H1 (cell line): ENCODE results near the gene RGS13. TPM values are rescaled to one million over a fixed set of nuclear protein-coding genes. Genes with fewer than 3 reads are reported as not detected.
A peak's percentile ranks its signal among the peaks of the same experiment; 100 is the strongest.

ENCODE experiments used
- CTCF ChIA-PET: fragments of 300-600 bp; sonication (Branson Sonifier 250); formaldehyde crosslinking; loops from one replicate; lab custom pipeline; 2021; ENCODE audit not compliant: partially characterized antibody; lab: Charles Lee
- POLR2A ChIA-PET: fragments of 300-600 bp; sonication (Branson Sonifier 250); formaldehyde crosslinking; loops from one replicate; lab custom pipeline; 2021; ENCODE audit warnings: inconsistent platforms; ENCODE audit not compliant: partially characterized antibody; lab: Charles Lee
- DNase-seq, 2 experiments: peaks; one replicate each; pipeline versions ENCODE4 v3.0.0 to v3.0.0-alpha.2; 2010 to 2022; ENCODE audit warnings: low spot score in 2 of 2, low read depth in 1 of 2, mixed read lengths in 1 of 2
- FAIRE-seq: peaks from 2 replicates; lab custom pipeline; 2011; peaks lifted over from hg19 to GRCh38; lab: Jason Lieb, UNC
- H2AFZ ChIP-seq: 2 replicates; pipeline ENCODE4 v1.8.1; 2012; ENCODE audit warnings: low read length, inconsistent platforms
- H2AK5ac ChIP-seq: 2 replicates; pipeline ENCODE4 v1.6.1; 2013; ENCODE audit warnings: low read depth, low read length
- H2BK120ac ChIP-seq: replicated peaks from 2 replicates; pipeline ENCODE3; 2013; ENCODE audit warnings: low read depth, low read length, inconsistent platforms
- H2BK12ac ChIP-seq: 2 replicates; pipeline ENCODE4 v1.6.1; 2013; ENCODE audit warnings: low read depth, low read length
- H2BK15ac ChIP-seq: 2 replicates; pipeline ENCODE4 v1.6.1; 2013; ENCODE audit warnings: low read length
- H2BK20ac ChIP-seq: 2 replicates; pipeline ENCODE4 v1.6.1; 2013; ENCODE audit warnings: low read length
- H2BK5ac ChIP-seq: 2 replicates; pipeline ENCODE4 v1.6.1; 2013; ENCODE audit warnings: low read depth, low read length
- H3K14ac ChIP-seq: 2 replicates; pipeline ENCODE4 v1.6.1; 2013; ENCODE audit warnings: inconsistent platforms; ENCODE audit not compliant: insufficient read length
- H3K18ac ChIP-seq: 2 replicates; pipeline ENCODE4 v1.6.1; 2013; ENCODE audit warnings: low read length; ENCODE audit errors: extremely low read depth
- H3K23ac ChIP-seq: 2 replicates; pipeline ENCODE4 v1.6.1; 2013; ENCODE audit warnings: inconsistent platforms; ENCODE audit not compliant: insufficient read length
- H3K23me2 ChIP-seq: 2 replicates; pipeline ENCODE4 v1.6.1; 2013; ENCODE audit warnings: low read depth, low read length
- H3K27ac ChIP-seq: 2 replicates; pipeline ENCODE4 v1.6.1; 2011; ENCODE audit warnings: low read depth, low read length, inconsistent platforms
- H3K27me3 ChIP-seq, 4 experiments: replicated peaks in 1 of 4; 1 replicate in 1 of 4; 2 replicates in 3 of 4; pipeline versions ENCODE4 v1.6.1 to v1.8.1; 2011 to 2013; ENCODE audit warnings: low read length in 3 of 4, mild to moderate bottlenecking in 3 of 4, inconsistent platforms in 2 of 4, mixed read lengths in 2 of 4, moderate library complexity in 1 of 4; ENCODE audit not compliant: control insufficient read depth in 3 of 4, insufficient read depth in 3 of 4; ENCODE audit errors: extremely low read depth in 1 of 4
- H3K36me3 ChIP-seq, 4 experiments: 2 replicates each; pipeline versions ENCODE4 v1.6.1 to v1.8.1; 2011 to 2013; ENCODE audit warnings: mild to moderate bottlenecking in 4 of 4, low read length in 3 of 4, moderate library complexity in 2 of 4, control low read depth in 1 of 4, inconsistent platforms in 1 of 4; ENCODE audit not compliant: insufficient read depth in 4 of 4, control insufficient read depth in 2 of 4
- H3K4ac ChIP-seq: replicated peaks from 2 replicates; pipeline ENCODE3; 2013; ENCODE audit warnings: low read length, low read depth, mixed read lengths, inconsistent platforms; ENCODE audit not compliant: insufficient read length
- H3K4me1 ChIP-seq, 4 experiments: replicated peaks in 1 of 4; 1 replicate in 1 of 4; 2 replicates in 3 of 4; pipeline versions ENCODE4 v1.6.1 to v1.8.1; 2011 to 2013; ENCODE audit warnings: low read length in 3 of 4, inconsistent platforms in 2 of 4, mixed read lengths in 1 of 4; ENCODE audit not compliant: insufficient read depth in 4 of 4, control insufficient read depth in 3 of 4
- H3K4me2 ChIP-seq, 2 experiments: 2 replicates each; pipeline versions ENCODE4 v1.6.1 to v1.8.1; 2011 to 2013; ENCODE audit warnings: low read depth in 2 of 2, low read length in 2 of 2, control low read depth in 1 of 2, inconsistent platforms in 1 of 2, mild to moderate bottlenecking in 1 of 2; ENCODE audit not compliant: insufficient read depth in 1 of 2
- H3K4me3 ChIP-seq, 4 experiments: fragments of 200-600, 300-600 bp in 1 of 4; sonication (generic), shearing (Covaris generic), sonication (Bioruptor Twin) in 1 of 4; 2 replicates each; pipeline versions ENCODE4 v1.5.1 to v1.8.1; 2011 to 2016; ENCODE audit warnings: low read length in 4 of 4, low read depth in 3 of 4, control low read depth in 2 of 4, inconsistent platforms in 2 of 4, mild to moderate bottlenecking in 2 of 4, mixed read lengths in 1 of 4, moderate library complexity in 1 of 4; ENCODE audit not compliant: insufficient read depth in 2 of 4; ENCODE audit errors: extremely low read depth in 1 of 4
- H3K56ac ChIP-seq: replicated peaks from 2 replicates; pipeline ENCODE3; 2013; ENCODE audit warnings: low read depth, mild to moderate bottlenecking, mixed read lengths, low read length, inconsistent platforms; ENCODE audit not compliant: insufficient read length
- H3K79me1 ChIP-seq: 2 replicates; pipeline ENCODE4 v1.6.1; 2013; ENCODE audit warnings: low read depth, low read length, control low read depth
- H3K79me2 ChIP-seq, 2 experiments: 2 replicates each; pipeline versions ENCODE4 v1.6.1 to v1.8.1; 2012 to 2013; ENCODE audit warnings: low read length in 2 of 2, mild to moderate bottlenecking in 2 of 2, inconsistent platforms in 1 of 2; ENCODE audit not compliant: insufficient read depth in 2 of 2, control insufficient read depth in 1 of 2
- H3K9ac ChIP-seq, 4 experiments: replicated peaks in 1 of 4; 1 replicate in 1 of 4; 2 replicates in 3 of 4; pipeline versions ENCODE4 v1.6.1 to v1.8.1; 2011 to 2013; ENCODE audit warnings: low read depth in 3 of 4, low read length in 3 of 4, control low read depth in 2 of 4, mild to moderate bottlenecking in 2 of 4, moderate library complexity in 2 of 4, inconsistent platforms in 1 of 4; ENCODE audit errors: extremely low read depth in 1 of 4
- H3K9me3 ChIP-seq, 2 experiments: 2 replicates each; pipeline versions ENCODE4 v1.6.1 to v1.8.1; 2012 to 2013; ENCODE audit warnings: mild to moderate bottlenecking in 2 of 2, moderate library complexity in 2 of 2, control low read depth in 1 of 2, inconsistent platforms in 1 of 2, low read depth in 1 of 2, low read length in 1 of 2, mixed read lengths in 1 of 2; ENCODE audit not compliant: insufficient read depth in 2 of 2
- H4K20me1 ChIP-seq, 2 experiments: replicated peaks in 1 of 2; 2 replicates each; pipeline versions ENCODE3 to v1.8.1; 2011 to 2013; ENCODE audit warnings: inconsistent platforms in 2 of 2, low read length in 2 of 2, mild to moderate bottlenecking in 1 of 2; ENCODE audit not compliant: insufficient read depth in 2 of 2, control insufficient read depth in 1 of 2
- H4K5ac ChIP-seq: 2 replicates; pipeline ENCODE4 v1.6.1; 2013; ENCODE audit warnings: low read length, low read depth, mixed read lengths, inconsistent platforms; ENCODE audit not compliant: insufficient read length
- H4K8ac ChIP-seq: 2 replicates; pipeline ENCODE4 v1.8.0; 2013; ENCODE audit warnings: mild to moderate bottlenecking, moderate library complexity, low read length, inconsistent platforms; ENCODE audit not compliant: insufficient read depth; ENCODE audit errors: extremely low read depth
- H4K91ac ChIP-seq: replicated peaks from 2 replicates; pipeline ENCODE3; 2013; ENCODE audit warnings: low read length, mixed read lengths, inconsistent platforms; ENCODE audit not compliant: insufficient read length
- CTCF ChIP-seq, 3 experiments: IDR thresholded peaks; 1 replicate in 2 of 3; 2 replicates in 1 of 3; pipeline versions ENCODE4 v1.5.1 to v1.6.1; 2011; ENCODE audit warnings: low read length in 3 of 3, mild to moderate bottlenecking in 3 of 3, inconsistent platforms in 2 of 3, low read depth in 1 of 3, moderate library complexity in 1 of 3; ENCODE audit not compliant: insufficient read depth in 1 of 3; ENCODE audit errors: control extremely low read depth in 1 of 3
- GTF2F1 ChIP-seq: IDR thresholded peaks from 2 replicates; pipeline ENCODE4 v1.6.1; 2012; ENCODE audit warnings: low read depth, low read length, improper control_type of control experiment, borderline replicate concordance
- KDM5A ChIP-seq: fragments of 200-600 bp; IDR thresholded peaks from 2 replicates; pipeline ENCODE4 v1.7.1; 2012; ENCODE audit warnings: mild to moderate bottlenecking, low read length, inconsistent platforms, mixed read lengths
- POU5F1 ChIP-seq: IDR thresholded peaks from 2 replicates; pipeline ENCODE4 v1.6.1; 2011; ENCODE audit warnings: low read depth, mild to moderate bottlenecking, low read length, moderate library complexity
- SIX5 ChIP-seq: IDR thresholded peaks from 2 replicates; pipeline ENCODE4 v1.6.1; 2011; ENCODE audit warnings: mild to moderate bottlenecking, low read depth, low read length
- USF2 ChIP-seq: IDR thresholded peaks from 2 replicates; pipeline ENCODE4 v1.6.1; 2011; ENCODE audit warnings: low read length, improper control_type of control experiment
- WGBS, 2 experiments: shearing (Covaris generic) in 1 of 2; methylation state at CpG; one replicate each; pipeline versions ENCODE4 v1.1.6 to v1.1.7; 2013 to 2015; ENCODE audit warnings: low lambda C conversion rate in 2 of 2, mixed read lengths in 2 of 2, inconsistent platforms in 1 of 2, low coverage in 1 of 2, missing lambda C conversion rate in 1 of 2; ENCODE audit not compliant: insufficient replicate concordance in 2 of 2, insufficient coverage in 1 of 2, insufficient read length in 1 of 2; ENCODE audit errors: extremely low coverage in 1 of 2, missing lambda C conversion rate in 1 of 2; 5-methylcytosine and 5-hydroxymethylcytosine counted together
- polyA plus RNA-seq, 7 experiments: library from polyadenylated mRNA; depleted of rRNA in 3 of 7; stranded (reverse) in 5 of 7; unstranded in 2 of 7; fragments of >200 nt in 5 of 7; fragments of 200-250 nt in 2 of 7; gene quantifications; 1 replicate in 5 of 7; 2 replicates in 1 of 7; 4 replicates in 1 of 7; pipeline versions ENCODE4 v1.2.1 to v1.2.3, GENCODE V29; 2011 to 2013; ENCODE audit warnings: missing spikeins in 2 of 7, mixed read lengths in 2 of 7
- total RNA-seq: library from RNA; stranded (reverse); fragmentation: NEBNext Ultra II Directional; extraction: Animal tissue kit (Norgen Biotek cat#: 25700); gene quantifications from 2 replicates; pipeline ENCODE4 v1.2.1, GENCODE V29; 2021

RGS13 gene
- total and polyA plus RNA-seq, 2 of the 8 experiments (the other 6 are each of a cell fraction or from before 2014, with no cell fraction given): not detected

- Histone ChIP-seq H2BK20ac (no peak overlapping the region), H4K8ac (no peak overlapping the region), H4K5ac (no peak overlapping the region), H2BK5ac (no peak overlapping the region), H3K27ac (no peak overlapping the region), H3K18ac (no peak overlapping the region), H2BK120ac (no peak overlapping the region), H3K9ac (no peak overlapping the region)
- TF ChIP-seq CTCF (IDR thresholded peaks at IDR 0.05; ENCODE audit: control extremely low read depth in 1 of 3, insufficient read depth in 1 of 3, low read depth in 1 of 3, low read length in 3 of 3) (no peak), GTF2F1 (no peak), USF2 (no peak), SIX5 (no peak), KDM5A (no peak), POU5F1 (no peak)
- TF ChIP-seq, all 59 proteins: peak for 0
- Histone ChIP-seq H2BK12ac (no peak overlapping the region), H2BK15ac (no peak overlapping the region), H3K23me2 (no peaks in the 10 kb centered on the region), H3K23ac (no peak overlapping the region), H3K9me3 (no peaks in the 10 kb centered on the region), H3K79me2 (no peaks in the 10 kb centered on the region), H3K36me3 (no peaks in the 10 kb centered on the region), H2AK5ac (no peak overlapping the region), H4K20me1 (no peaks in the 10 kb centered on the region), H3K4me3 (no peak overlapping the region), H3K4me1 (no peaks in the 10 kb centered on the region), H3K4me2 (no peak overlapping the region), H4K91ac (no peak overlapping the region), H3K14ac (no peak overlapping the region), H2AFZ (peak overlapping the region; percentile 72; the same call in 1 of the 2 replicates), H3K56ac (no peak overlapping the region), H3K4ac (no peak overlapping the region), H3K27me3 (no peaks in the 10 kb centered on the region), H3K79me1 (no peaks in the 10 kb centered on the region)
- DNase-seq (no peak), FAIRE-seq (no peak)
- ChIA-PET CTCF (interaction anchor here (0.6 to 1.5 kb wide), 3 partner anchors 85 to 442 kb away, joined by 3 read pairs; no protein-coding TSS in a partner anchor), POLR2A (interaction anchor here (0.6 kb wide), 1 partner anchor 271 kb away, joined by 3 read pairs; no protein-coding TSS in a partner anchor)
- 90% methylated on average over 7 of the region's 7 CpGs; no CpG with 5 or more reads in 1 of the 2 experiments for WGBS, 2 experiments
These were observed 2.3 kb upstream of the RGS13 start for GRCh38 chr1:192633533-192634253.
